ENCODE results near the gene EPB41L5. TPM values are rescaled to one million over a fixed set of nuclear protein-coding genes. Genes with fewer than 3 reads are reported as not detected.
"Not testable (repeated sequence)": the region's sequence is repeated elsewhere in the genome, so short reads cannot be mapped to it uniquely, and the experiment has no call there.

Gene EPB41L5
- total RNA-seq, 2 experiments from 2014 or later: 3.8 to 5.6 TPM

- ATAC-seq (no peak), DNase-seq (no peak)
- ChIA-PET CTCF (no interaction called here), POLR2A (no interaction called here)
- no peaks in the 10 kb centered on the region for H3K27me3 Mint-ChIP-seq (ENCODE audit: low read depth)
- no peaks in the 10 kb centered on the region for H3K36me3 Mint-ChIP-seq (ENCODE audit: low read depth)
- H3K4me3 Mint-ChIP-seq: no peak overlapping the region
- no peak overlapping the region for H3K27ac Mint-ChIP-seq
- H3K9me3 Mint-ChIP-seq (ENCODE audit: insufficient read depth): no peaks in the 10 kb centered on the region
- no peaks in the 10 kb centered on the region for H3K4me1 Mint-ChIP-seq (ENCODE audit: low read depth)
Observed at GRCh38 chr2:120066800-120067547, 54.1 kb downstream of the EPB41L5 start.

DNA sequence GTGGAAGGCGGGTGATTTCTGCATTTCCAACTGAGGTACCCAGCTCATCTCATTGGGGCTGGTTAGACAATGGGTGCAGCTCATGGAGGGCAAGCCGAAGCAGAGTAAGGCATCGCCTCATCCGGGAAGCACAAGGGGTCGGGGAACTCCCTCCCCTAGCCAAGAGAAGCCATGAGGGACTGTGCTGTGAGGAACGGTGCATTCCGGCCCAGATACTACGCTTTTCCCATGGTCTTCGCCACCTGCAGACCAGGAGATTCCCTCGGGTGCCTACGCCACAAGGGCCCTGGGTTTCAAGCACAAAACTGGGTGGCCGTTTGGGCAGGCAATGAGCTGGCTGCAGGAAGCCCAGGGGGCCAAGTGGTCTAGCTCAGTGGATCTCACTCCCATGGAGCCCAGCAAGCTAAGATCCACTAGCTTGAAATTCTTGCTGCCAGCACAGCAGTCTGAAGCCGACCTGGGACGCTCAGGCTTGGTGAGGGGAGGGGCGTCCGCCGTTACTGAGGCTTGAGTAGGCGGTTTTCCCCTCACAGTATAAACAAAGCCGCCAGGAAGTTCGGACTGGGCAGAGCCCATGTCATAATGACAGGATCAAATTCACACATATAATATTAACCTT is 55.3 kb downstream of the EPB41L5 start:
- H3K9me3 Mint-ChIP-seq (ENCODE audit: insufficient read depth); H3K4me1 Mint-ChIP-seq (ENCODE audit: low read depth); H3K36me3 Mint-ChIP-seq (ENCODE audit: low read depth); H3K27ac Mint-ChIP-seq; H3K4me3 Mint-ChIP-seq; H3K27me3 Mint-ChIP-seq (ENCODE audit: low read depth); CTCF ChIA-PET; DNase-seq; POLR2A ChIA-PET; ATAC-seq: not testable (repeated sequence)

GRCh38 chr2:120075545-120075944 is 62.7 kb downstream of the EPB41L5 start:
- H3K4me3 Mint-ChIP-seq: no peak overlapping the region
- ChIA-PET CTCF (no interaction called here), POLR2A (no interaction called here)
- H3K9me3 Mint-ChIP-seq (ENCODE audit: insufficient read depth): no peaks in the 10 kb centered on the region
- ATAC-seq (no peak), DNase-seq (no peak)
- H3K27me3 Mint-ChIP-seq (ENCODE audit: low read depth): no peaks in the 10 kb centered on the region
- no peak overlapping the region for H3K27ac Mint-ChIP-seq
- H3K4me1 Mint-ChIP-seq (ENCODE audit: low read depth): no peaks in the 10 kb centered on the region
- peaks cover 6% of the 10 kb centered on the region for H3K36me3 Mint-ChIP-seq (ENCODE audit: low read depth)

- DNase-seq (no peak), ATAC-seq (no peak)
- Mint-ChIP-seq H3K27ac (no peak overlapping the region), H3K9me3 (ENCODE audit: insufficient read depth) (no peaks in the 10 kb centered on the region), H3K4me1 (ENCODE audit: low read depth) (no peaks in the 10 kb centered on the region), H3K36me3 (ENCODE audit: low read depth) (peaks cover 9% of the 10 kb centered on the region), H3K4me3 (no peak overlapping the region), H3K27me3 (ENCODE audit: low read depth) (no peaks in the 10 kb centered on the region)
- POLR2A ChIA-PET: no interaction called here
- CTCF ChIA-PET: interaction anchor here (1.0 to 2.2 kb wide), 2 partner anchors 32 to 235 kb away, joined by 4 to 6 read pairs; no protein-coding TSS in a partner anchor
Observed at GRCh38 chr2:120077896-120078295, 65.0 kb downstream of the EPB41L5 start.

GRCh38 chr2:120079647-120080046 is 66.8 kb downstream of the EPB41L5 start:
- Mint-ChIP-seq H3K4me3 (no peak overlapping the region), H3K36me3 (ENCODE audit: low read depth) (peaks cover 9% of the 10 kb centered on the region), H3K4me1 (ENCODE audit: low read depth) (no peaks in the 10 kb centered on the region), H3K9me3 (ENCODE audit: insufficient read depth) (no peaks in the 10 kb centered on the region), H3K27ac (no peak overlapping the region), H3K27me3 (ENCODE audit: low read depth) (no peaks in the 10 kb centered on the region)
- ChIA-PET CTCF (interaction anchor here (2.2 kb wide), 1 partner anchor 30 kb away, joined by 6 read pairs; no protein-coding TSS in a partner anchor), POLR2A (no interaction called here)
- ATAC-seq: no peak
- no peak for DNase-seq

DNA sequence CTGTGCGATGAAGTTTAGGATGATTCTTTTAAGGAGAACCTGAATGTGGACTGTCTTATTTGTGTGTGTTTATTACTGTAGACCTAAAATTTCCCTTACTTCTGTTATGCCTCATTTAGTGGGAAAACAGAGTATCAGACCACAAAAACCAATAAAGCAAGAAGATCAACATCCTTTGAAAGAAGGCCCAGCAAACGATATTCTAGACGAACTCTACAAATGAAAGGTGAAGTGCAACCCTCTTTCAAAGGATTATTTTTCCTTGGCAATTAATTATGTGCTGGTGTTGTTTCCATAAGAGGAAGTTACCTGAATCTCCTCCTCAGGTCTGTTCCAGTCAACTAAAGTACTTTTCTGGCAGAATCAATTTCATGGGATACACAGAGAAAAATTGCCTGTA is 78.6 kb downstream of the EPB41L5 start:
- H3K4me1 Mint-ChIP-seq (ENCODE audit: low read depth): peaks cover 1% of the 10 kb centered on the region
- DNase-seq (no peak), ATAC-seq (no peak)
- no peak overlapping the region for H3K4me3 Mint-ChIP-seq
- no peak overlapping the region for H3K27ac Mint-ChIP-seq
- H3K9me3 Mint-ChIP-seq (ENCODE audit: insufficient read depth): no peaks in the 10 kb centered on the region
- CTCF ChIA-PET: interaction anchor here (0.6 kb wide), 1 partner anchor 80 kb away, joined by 3 read pairs; no protein-coding TSS in a partner anchor
- H3K27me3 Mint-ChIP-seq (ENCODE audit: low read depth): no peaks in the 10 kb centered on the region
- POLR2A ChIA-PET: no interaction called here
- peaks cover 4% of the 10 kb centered on the region for H3K36me3 Mint-ChIP-seq (ENCODE audit: low read depth)

DNA sequence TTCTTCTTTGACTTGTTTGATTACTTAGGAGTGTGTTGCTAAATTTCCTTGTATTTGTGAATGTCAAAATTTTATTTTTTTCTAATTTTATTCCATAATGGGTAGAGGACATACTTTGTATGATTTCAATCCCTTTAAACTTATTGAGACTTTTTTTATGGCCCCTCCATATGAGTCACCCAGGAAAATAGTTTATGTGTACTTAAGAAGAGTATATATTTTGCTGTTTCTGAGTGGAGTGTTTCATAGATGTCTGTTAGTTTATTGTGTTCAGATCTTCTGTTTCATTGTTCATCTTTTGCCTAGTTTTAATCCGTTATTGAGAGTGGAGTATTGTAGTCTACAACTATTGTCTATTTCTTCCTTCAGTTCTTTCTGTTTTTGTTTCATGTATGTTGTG is 81.9 kb downstream of the EPB41L5 start:
- POLR2A ChIA-PET: no interaction called here
- no peaks in the 10 kb centered on the region for H3K9me3 Mint-ChIP-seq (ENCODE audit: insufficient read depth)
- no peak overlapping the region for H3K4me3 Mint-ChIP-seq
- ATAC-seq (no peak), DNase-seq (no peak)
- H3K27ac Mint-ChIP-seq: no peak overlapping the region
- H3K27me3 Mint-ChIP-seq (ENCODE audit: low read depth): no peaks in the 10 kb centered on the region
- H3K4me1 Mint-ChIP-seq (ENCODE audit: low read depth): peaks cover 1% of the 10 kb centered on the region
- CTCF ChIA-PET: no interaction called here
- H3K36me3 Mint-ChIP-seq (ENCODE audit: low read depth): peaks cover 3% of the 10 kb centered on the region

DNA sequence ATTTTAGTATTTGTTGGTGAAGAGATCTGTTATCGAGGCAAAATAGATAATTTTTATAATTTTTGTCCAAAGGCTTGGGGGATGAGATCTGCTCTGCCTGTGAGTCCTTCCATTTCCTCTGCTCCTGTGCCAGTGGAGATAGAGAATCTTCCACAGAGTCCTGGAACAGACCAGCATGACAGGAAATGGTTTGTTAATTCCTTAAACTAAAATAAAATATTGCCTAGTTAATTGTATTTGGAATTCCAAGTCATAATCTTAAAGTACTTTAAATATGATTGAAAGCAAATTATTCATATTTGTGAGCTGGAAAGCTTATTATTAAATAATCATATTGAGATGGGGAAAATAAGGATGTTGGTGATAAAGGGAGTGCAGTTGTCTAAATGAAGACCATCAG is 87.8 kb downstream of the EPB41L5 start:
- Mint-ChIP-seq H3K36me3 (ENCODE audit: low read depth) (peaks cover 10% of the 10 kb centered on the region), H3K4me3 (no peak overlapping the region), H3K9me3 (ENCODE audit: insufficient read depth) (no peaks in the 10 kb centered on the region), H3K27me3 (ENCODE audit: low read depth) (no peaks in the 10 kb centered on the region), H3K27ac (no peak overlapping the region), H3K4me1 (ENCODE audit: low read depth) (no peaks in the 10 kb centered on the region)
- DNase-seq: no peak
- CTCF ChIA-PET: interaction anchor here (1.6 kb wide), 1 partner anchor 9 kb away, joined by 5 read pairs; no protein-coding TSS in a partner anchor
- ATAC-seq: no peak
- POLR2A ChIA-PET: no interaction called here

DNA sequence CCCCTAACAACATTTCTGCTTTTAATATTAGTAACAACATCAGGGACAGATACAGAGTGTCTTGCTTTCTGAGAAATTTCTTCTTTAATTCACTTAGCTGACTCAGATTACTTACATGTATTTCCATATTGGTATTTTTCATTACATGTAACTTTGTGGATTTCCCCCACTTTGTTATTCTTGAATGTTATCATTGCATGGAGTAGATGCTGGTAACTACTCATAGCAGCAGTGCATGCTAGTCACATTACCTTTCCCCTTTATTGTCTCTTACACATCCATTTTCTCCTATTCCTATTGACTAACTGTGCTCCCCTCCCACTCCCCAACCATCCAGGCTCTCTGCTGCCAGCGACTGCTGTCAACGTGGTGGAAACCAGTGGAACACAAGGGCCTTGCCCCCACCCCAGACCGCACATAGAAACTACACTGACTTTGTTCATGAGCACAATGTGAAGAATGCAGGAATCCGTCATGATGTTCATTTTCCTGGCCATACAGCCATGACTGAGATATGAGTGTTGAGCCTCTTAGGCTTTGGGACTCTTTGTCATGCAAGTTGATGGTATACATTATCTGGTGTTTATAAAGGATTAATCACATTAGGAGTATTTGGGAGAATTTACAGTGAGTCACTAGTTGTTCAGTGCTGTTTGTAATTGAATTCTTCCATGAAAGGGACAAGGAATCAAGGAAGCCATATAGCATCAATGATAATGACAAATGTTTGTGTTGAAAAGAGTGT is 91.0 kb downstream of the EPB41L5 start:
- Mint-ChIP-seq H3K4me3 (no peak overlapping the region), H3K27ac (no peak overlapping the region), H3K36me3 (ENCODE audit: low read depth) (peaks cover 15% of the 10 kb centered on the region), H3K27me3 (ENCODE audit: low read depth) (no peaks in the 10 kb centered on the region), H3K9me3 (ENCODE audit: insufficient read depth) (peaks cover 3% of the 10 kb centered on the region), H3K4me1 (ENCODE audit: low read depth) (peaks cover 7% of the 10 kb centered on the region)
- ChIA-PET POLR2A (no interaction called here), CTCF (no interaction called here)
- DNase-seq (no peak), ATAC-seq (no peak)

DNA sequence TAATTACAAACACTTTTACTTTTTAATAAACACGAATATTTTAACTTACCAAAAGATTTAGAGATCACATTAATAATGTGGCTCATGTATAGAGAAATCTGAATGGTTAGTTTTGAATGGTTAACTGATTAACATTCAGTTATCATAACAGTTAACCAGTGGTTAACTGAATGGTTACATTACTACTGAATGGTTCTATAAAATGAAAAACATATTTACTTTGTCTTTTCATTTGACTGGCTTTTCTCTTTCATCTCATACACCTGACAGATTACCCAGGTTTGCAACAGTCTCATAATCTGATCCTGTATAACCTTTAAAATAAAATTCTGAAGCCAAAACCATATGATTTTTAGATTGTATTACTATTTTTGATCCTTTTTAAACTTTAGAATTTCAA is 91.9 kb downstream of the EPB41L5 start:
- ChIA-PET POLR2A (no interaction called here), CTCF (interaction anchor here (1.6 to 13.9 kb wide), 2 partner anchors 71 to 209 kb away, joined by 6 to 240 read pairs; no protein-coding TSS in a partner anchor)
- ATAC-seq (no peak), DNase-seq (no peak)
- H3K27me3 Mint-ChIP-seq (ENCODE audit: low read depth): no peaks in the 10 kb centered on the region
- no peak overlapping the region for H3K27ac Mint-ChIP-seq
- H3K4me1 Mint-ChIP-seq (ENCODE audit: low read depth): peaks cover 15% of the 10 kb centered on the region
- peaks cover 17% of the 10 kb centered on the region for H3K36me3 Mint-ChIP-seq (ENCODE audit: low read depth)
- peaks cover 6% of the 10 kb centered on the region for H3K9me3 Mint-ChIP-seq (ENCODE audit: insufficient read depth)
- no peak overlapping the region for H3K4me3 Mint-ChIP-seq

DNA sequence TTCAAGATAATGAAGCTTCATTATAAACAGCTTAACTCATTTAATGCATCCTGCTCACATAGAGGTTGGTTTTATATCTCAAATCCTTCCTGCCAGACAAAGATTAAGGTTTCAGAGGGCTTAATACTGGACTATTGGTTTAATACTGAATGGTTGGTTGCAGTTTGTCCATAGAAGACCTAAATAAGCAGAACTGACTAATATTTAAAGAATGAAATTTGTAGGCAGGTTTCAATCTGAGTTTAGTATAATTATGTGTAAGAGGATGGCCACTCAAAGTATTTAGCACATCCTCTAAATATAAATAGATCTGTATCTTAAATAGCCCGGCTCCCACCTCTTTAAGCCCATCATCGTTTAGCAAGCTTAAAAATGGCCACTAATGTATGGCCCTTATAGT is 92.5 kb downstream of the EPB41L5 start:
- ATAC-seq (no peak), DNase-seq (no peak)
- H3K27ac Mint-ChIP-seq: no peak overlapping the region
- peaks cover 15% of the 10 kb centered on the region for H3K36me3 Mint-ChIP-seq (ENCODE audit: low read depth)
- CTCF ChIA-PET: interaction anchor here (1.6 to 13.9 kb wide), 2 partner anchors 70 to 208 kb away, joined by 6 to 240 read pairs; no protein-coding TSS in a partner anchor
- peaks cover 6% of the 10 kb centered on the region for H3K9me3 Mint-ChIP-seq (ENCODE audit: insufficient read depth)
- no peaks in the 10 kb centered on the region for H3K27me3 Mint-ChIP-seq (ENCODE audit: low read depth)
- POLR2A ChIA-PET: no interaction called here
- peaks cover 21% of the 10 kb centered on the region for H3K4me1 Mint-ChIP-seq (ENCODE audit: low read depth)
- H3K4me3 Mint-ChIP-seq: no peak overlapping the region

- Mint-ChIP-seq H3K9me3 (ENCODE audit: insufficient read depth) (peaks cover 6% of the 10 kb centered on the region), H3K27me3 (ENCODE audit: low read depth) (no peaks in the 10 kb centered on the region), H3K36me3 (ENCODE audit: low read depth) (peaks cover 14% of the 10 kb centered on the region), H3K4me3 (no peak overlapping the region), H3K4me1 (ENCODE audit: low read depth) (peaks cover 21% of the 10 kb centered on the region), H3K27ac (no peak overlapping the region)
- CTCF ChIA-PET: interaction anchor here (1.4 to 13.9 kb wide), 5 partner anchors 10 to 206 kb away, joined by 5 to 240 read pairs (median 9); no protein-coding TSS in a partner anchor
- DNase-seq: no peak
- POLR2A ChIA-PET: no interaction called here
- ATAC-seq: no peak
Observed at GRCh38 chr2:120108049-120108448, 95.2 kb downstream of the EPB41L5 start.

Measured in activated CD8-positive, alpha-beta T cell treated with anti-CD3 and anti-CD28 coated beads, Interleukin-2, amount 10 ng/mL, durations not matched to agents 7 days and 5 days (primary cell).